ENCODE results near the gene GABRB2.
"Not testable (repeated sequence)": the region's sequence is repeated elsewhere in the genome, so short reads cannot be mapped to it uniquely, and the experiment has no call there.

GABRB2 gene

DNA sequence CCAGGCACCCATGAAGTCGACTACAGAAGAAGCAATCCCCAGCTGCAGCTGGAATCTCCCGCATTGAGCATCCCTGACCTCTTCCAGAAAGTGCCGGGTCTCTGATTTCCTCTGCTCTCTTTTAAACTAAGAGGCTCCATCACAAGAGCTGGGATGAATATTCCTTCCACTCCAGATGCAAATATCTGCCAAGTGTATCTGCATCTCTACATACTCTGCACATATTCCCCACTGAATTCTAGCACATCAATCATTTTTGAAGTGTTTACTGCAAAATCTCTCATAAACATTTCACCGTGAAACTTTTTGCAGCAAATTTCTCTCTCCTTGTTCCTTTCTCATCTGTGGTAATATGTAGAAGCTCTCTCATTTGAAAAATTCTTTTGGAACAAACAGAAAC, 161.5 kb downstream of the GABRB2 start:
- DNase-seq, result no peak

DNA sequence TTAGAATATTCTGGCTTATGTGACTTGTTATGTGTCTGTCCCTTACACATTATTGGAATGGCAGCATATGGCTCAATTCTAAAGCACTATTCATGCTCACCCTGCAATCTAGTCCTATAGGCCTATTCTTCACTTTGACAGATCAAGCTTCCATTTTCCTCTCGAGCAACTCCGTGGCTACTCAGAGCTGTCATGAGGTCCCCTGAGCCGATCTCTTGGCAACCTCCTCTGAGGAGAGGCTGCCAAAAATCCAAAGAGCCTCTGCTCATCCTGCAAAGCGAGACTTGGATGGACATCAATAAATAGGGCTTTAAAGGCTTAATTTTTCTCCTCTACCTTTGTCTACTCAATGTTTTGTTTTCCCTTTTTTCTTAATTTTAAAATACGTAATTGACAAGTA, 163.8 kb downstream of the GABRB2 start:
- DNase-seq, result no peak

DNA sequence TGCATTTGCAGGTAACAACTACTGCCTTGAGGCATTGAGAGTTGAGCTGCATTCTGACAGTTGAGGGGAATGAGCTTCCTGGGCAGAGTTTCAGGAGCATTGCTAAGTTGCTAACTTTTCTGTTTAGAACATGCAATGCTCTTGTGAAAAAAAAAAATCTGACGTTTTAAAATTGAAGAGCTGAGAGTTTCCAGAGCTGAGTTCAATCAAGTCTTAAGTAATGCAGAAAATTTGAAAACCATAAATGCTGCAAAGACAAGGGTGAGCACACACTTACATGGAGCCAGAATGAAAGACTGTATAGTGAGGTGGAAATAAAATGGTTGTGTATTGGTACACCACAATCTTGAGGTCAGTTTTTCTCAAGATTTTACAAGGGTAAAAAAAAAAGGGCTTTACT, 166.0 kb downstream of the GABRB2 start:
- no peak for DNase-seq

DNA sequence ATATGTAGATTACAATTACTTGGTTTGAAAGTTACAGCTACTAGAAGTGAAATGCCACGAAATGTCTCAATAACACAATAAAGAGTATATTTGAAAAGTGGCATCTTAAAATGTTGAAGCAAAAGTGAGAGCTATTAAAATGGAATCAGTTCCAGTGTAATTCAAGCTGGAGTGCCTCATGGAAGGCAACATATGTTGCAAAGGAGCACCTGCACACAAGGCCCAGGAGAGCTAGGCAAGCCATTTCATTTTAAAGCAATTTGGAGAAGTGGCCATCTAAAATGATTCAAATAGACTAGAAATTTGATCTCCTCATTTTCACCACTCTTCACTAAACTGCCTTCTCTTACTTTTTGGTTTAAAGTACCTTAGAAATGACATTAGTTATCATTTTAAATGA, 167.8 kb downstream of the GABRB2 start:
- DNase-seq, result no peak

DNA sequence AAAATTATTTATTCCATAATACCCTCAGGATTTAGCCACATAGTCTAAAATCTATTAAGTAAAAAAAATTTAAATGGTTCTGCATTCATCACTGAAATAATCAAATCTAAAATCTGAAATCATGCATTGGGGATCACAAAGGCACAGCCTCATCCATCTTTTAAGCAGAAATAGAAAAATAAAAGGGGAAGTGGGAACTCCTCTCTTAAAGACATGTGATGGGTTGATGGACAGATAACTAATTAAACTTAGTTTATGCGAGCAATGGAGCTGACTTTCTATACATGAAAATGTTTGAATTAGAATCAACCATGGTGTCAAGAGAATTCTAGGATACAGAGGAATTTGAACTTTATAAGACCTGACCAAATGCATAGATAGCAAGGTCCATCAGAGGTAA, 170.5 kb downstream of the GABRB2 start:
- no peak for DNase-seq

DNA sequence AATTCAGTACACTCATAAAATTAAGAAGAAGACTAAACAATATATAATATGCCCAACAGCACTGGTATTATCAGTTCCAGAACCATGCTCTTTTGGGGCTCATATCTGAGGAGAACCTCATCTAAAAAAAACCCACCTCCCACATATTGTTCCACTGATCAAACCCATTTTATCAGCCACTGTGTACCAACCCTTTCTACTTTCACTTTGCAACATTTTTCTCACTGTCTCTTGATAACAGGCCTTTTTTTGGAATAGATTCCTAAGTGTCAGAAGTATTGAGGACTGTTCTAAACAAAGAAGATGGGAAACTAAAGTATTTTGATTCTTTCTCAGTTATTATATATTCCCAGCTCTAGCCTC, 173.2 kb downstream of the GABRB2 start:
- no peak for DNase-seq

DNA sequence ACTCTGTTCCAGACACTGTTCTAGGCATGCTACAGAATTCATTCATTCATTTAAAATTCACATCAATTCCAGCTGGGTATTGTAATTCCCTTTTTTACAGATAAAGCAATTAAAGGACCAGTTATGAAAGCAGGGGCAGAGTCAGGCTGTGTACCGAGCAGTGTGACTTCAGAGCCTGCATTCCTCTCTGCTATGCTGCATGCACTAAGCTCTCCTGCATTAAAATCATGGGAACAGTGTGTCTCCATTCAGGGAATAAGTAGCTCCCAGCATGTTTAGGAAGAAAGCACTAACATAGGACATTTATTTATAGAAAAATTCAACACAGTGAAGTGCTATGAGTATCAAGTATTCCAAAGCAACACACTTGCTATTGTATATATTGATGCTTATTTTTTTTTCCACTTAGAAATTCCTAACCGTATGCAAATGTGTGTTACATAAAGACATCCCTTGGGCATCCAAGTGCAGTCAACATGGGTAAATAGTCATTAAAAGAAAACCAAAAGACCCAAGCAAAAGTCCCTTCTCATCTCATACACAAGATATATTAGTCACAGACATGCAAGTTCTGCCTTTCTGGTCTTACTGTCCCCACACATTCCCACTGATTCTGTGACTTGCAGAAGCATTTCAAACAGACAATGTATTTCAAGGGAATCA, 173.7 kb downstream of the GABRB2 start:
- DNase-seq, result no peak

DNA sequence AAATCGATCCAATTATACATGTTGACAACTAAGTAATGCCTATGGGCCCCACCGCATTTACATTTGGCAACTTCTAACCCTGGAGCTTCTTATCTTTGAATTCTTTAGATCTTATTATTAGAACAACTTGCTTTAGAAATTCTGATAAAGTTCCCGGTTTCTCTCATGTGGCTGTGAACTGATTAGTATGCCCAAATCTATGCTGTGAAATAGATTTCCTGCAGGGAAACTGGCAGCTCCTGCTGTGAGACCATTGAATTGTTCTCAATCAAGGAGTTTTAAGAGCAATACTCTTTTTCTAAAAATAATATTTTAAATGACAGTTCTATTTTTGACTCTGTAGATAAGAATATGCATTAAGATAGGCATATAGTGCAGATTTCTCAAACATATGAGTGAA, 177.5 kb downstream of the GABRB2 start:
- DNase-seq, result no peak

DNA sequence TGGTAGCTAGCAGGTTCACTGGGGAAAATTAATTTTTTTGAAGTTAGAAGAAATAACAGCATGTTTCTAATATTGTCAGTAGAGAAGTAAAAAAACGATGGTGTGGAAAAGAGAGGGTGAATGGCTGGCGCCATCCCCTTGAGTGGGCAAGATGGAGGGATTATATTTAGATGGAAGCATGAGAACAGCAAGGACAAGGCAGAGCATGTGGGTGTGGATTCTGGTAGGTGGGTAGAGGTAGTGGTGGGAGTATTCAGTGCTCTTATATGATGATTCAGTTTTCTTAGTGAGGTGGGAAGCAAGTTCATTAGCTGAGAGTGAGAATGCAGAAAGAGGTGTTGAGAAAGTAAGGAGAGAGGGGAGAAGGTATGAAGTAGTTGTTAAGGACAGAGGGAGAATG, 188.1 kb downstream of the GABRB2 start:
- no peak for DNase-seq

DNA sequence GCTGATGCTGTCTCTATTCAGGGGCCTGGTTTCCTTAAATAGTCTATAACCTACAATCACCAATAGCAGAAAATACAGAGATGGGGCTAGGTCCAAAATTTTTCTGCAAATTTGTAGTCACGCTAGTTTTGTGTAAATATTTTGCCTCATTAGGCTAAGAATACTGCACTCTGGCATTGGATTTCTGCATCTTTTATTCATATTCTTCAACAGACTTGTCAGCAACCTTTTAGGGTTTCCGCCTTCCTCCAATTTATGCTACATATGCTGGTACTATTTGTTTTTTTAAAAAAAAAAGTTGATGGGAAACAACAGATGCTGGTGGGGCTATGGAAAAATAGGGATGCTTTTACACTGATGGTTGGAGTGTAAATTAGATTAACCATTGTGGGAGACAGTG, 202.3 kb downstream of the GABRB2 start:
- DNase-seq, result no peak

DNA sequence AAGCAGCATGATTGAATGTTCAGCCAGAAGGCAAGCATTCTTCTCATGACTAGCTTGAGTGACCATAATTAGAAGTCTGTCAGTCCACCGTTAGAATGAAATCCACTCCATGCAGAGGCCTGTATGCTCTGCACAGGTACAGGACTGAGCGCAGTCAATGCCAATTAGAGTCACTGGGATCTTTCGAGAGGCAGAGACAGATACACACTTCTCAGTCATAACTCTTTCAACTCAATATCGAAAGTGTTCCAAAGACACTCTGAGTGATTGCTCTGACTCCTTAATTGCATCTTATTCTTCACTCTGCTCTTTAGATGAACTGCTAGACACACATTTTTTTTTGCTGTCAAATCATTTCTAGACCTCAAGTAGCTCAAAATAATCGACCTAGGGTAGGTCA, 203.6 kb downstream of the GABRB2 start:
- no peak for DNase-seq

DNA sequence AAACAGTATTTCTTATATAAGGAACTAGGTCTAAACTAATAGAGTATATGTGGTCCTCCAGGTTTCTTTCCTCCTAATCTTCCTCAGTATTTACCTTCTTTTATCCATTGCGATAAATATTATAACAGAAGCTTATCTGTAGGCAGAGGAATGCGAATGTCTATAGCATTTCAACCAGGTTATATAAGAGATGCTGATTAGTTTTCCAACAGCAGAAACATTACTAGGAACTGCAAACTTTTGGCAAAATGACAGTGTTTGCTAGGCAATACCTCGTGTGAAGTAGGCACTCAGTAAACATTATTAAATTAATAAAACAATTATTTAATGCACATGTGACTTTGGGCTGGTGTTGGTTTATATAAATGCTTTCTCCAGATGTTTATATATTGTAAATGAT, 206.5 kb downstream of the GABRB2 start:
- DNase-seq, result no peak

DNA sequence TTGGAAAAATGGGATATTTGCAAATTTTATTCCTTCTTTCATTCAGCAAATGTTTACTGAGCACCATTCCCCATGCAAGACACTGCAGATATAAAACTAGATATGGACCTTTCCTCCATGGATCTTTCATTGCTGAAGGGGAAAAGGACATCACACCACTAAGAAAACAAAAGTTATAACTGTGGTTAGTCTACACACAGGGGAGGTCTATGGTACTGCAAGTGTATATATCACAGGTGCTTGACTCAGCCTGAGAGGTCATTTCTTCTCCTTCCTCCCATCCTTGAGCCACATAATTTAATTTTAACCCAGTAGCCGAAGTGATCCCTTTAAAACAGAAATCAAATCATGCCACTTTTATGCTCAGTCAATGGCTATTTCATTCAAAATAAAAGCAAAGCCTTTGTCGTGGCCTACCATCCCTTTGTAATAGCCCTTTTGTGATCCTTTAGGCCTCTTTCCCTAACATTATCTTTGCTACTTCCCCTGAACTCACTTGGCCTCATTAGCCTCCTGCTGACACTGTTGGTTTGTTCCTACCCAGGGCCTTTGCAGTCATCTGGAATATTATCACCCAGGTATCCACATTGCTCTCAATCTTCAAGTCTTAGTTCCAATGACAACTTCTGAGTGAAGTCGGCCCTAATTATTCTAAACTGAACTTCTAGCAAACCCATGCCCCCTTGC, 213.2 kb downstream of the GABRB2 start:
- DNase-seq, result no peak

DNA sequence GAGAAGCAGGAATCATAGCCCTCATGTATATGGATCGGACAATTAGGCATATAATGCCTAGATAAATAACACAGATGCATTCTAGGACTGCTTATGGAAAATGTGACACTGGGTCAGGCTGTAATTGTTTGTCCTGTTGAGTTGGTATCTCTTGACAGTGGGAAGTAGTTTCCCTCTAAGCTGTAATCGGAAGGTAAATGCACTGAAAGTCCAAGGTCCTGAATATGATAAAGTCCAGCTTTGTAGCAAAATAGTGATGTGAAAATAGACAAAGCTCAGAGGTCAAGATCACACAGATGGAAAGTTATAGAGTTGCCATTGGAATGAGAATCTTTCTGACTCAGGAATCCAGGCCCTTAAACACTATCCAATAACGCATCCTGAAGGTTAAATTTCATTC, 214.2 kb downstream of the GABRB2 start:
- no peak for DNase-seq

DNA sequence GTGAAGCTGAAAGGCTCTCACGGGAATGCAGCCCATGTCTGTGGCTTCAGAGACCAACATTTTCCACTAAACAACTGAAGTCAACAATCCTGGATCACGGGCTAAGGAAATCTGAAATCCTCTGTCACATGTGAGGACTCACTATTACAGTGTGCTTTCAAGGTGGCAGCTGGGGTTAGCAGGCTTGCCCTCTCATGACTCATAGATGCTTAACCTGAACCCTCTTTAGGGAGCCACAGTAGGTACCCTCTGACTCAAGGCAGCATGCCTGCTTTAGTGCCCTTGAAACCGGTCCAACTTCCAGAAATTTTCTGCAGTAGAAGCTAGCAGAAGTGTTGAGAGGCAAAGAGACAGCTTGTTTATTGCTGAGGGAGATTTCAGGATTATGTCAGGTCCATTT, 232.5 kb downstream of the GABRB2 start:
- DNase-seq, result no peak

DNA sequence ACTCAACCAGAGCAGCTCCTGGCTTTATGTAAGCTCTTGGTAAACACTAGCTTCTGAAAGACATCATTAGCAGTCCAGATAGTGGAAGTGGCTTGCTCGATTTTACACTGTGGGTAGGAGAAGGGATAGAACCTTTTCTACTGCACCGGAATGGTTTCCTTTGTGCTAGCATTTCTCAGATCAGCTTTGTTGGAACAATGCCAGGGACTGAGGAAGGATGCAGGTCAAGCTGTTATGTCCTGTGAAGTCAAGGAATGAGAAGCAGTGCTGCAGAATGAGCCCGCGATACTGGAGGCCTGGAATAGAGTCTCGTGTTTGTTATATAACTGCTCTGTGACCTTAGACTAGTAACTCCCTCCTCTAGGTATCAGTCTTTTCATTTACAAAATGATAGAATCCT, 233.6 kb downstream of the GABRB2 start:
- DNase-seq, result no peak

DNA sequence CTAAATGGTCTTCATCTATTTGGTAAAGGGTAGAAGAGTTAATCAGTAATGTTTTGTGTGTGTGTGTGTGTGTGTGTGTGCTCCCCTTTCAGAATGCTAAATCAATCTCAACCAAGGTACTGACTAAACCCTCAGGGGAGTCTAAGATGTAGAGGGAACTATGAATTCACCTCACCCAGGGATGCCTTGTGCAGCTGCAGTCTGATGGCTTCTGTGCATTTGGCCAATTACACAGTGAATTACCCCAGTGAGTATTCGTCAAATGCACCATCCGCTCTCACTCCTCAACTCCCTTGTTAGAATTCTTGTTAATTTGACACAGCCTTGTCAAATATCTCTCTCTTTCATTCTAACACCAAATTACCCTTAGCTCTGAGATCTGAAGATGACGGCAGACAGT, 234.6 kb downstream of the GABRB2 start:
- DNase-seq, result no peak

DNA sequence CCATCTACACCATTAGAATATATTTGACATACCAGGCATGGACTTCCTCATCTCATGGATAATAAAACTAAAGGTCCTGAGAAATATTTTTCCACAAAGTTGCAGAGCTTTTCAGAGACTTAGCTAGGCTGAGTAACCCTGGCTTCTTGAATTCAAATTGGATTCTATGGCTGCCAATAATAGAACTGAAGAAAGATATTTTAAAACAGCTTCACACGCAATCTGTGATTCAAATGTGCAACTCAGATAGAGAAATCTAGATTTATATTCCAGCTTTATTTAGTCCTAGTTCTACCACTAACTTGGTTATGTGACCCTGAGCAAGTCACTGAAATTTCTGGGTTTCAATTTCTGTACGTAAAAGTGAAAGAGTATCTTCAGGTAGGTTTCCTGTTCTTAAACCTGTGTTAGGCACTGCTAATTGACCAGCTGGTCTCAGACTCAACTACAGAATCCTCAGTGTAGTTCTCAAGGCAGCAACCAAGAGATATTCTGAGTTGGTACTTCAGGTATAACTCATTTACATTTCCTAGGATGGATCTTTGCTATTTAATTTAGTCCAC, 235.3 kb downstream of the GABRB2 start:
- DNase-seq, result no peak

DNA sequence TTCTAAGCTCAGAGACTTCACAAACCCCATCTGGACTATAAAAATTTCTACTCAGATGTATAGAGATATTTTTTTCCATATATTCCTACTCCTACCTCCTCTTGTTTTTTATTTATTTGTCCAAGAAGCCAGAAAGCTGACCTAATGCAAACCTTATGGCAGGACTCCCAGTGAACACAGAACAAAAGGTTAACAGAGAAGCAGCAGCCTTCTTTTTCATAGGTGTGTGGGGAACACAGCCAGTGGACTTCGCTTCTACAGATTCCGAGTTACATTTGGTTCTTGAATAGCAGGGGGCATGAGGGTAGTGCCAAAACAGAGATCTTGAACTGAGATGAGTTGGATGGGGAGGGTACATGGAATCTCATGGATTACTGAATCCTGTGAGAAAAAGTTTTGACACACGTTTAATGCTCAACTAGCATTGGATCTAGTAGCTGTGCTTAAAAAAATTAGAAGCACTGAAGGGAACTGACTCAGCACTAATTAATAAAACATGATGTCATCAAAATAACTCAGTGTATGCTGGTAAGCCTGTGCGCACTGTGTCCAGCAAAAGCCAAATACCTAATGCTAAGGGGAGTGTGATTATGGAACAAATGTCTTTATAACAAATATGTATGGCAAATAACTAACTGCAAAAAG, 240.1 kb downstream of the GABRB2 start:
- no peak for DNase-seq

DNA sequence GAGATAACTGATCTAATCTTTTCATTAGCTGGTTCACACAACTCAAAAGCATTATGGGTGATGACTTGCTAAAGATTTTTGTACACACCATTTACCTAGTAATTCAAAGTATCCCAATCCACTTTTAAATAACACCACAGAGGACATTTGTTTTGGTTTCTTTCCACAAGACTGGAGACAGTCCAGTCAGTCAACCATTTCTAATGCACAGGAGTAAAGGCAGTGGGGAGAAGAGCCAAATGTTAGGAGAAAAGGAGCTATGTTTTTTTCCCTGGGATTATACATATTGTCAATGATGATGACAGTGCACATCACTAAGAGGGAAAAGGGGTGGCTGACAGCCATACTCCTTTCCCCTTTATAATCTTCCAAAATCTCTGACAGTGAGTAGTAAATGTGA, 240.9 kb downstream of the GABRB2 start:
- DNase-seq, result no peak

DNA sequence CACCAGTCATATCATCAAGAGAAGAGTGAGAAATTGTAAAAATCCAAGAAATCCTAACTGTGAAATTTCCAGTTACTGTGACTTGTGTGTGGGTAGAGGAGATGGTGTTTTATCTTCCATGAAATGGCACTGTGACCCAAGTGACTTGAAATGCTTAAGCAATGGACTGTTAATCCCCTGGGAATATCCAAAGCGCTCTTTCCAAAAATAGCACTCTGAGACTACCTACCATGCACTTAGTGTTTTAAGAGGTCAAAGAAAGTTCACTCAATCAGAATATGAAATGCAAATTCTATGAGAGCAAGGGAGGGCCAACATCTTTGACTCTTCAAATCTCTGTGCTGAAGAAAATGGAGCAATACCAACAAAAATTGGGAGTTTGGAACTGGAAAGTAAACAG, 244.0 kb downstream of the GABRB2 start:
- no peak for DNase-seq

DNA sequence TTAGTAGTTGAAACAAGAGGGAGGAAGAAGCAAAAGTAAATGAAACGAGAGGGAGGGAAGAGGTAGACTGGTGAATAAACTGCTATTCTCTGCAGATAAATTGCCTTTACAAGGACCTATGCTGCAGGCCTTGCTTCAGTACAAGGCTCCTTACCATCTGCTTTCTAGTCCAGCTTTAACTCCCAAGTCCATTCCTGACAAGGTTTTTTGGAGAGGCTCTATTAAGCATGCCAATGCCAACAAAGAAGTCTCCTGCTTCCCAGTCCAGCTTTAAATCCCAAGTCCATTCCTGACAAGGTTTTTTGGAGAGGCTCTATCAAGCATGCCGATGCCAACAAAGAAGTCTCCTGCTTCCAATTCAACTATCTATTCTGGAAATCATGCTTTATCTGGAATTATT, 244.9 kb downstream of the GABRB2 start:
- no peak for DNase-seq

DNA sequence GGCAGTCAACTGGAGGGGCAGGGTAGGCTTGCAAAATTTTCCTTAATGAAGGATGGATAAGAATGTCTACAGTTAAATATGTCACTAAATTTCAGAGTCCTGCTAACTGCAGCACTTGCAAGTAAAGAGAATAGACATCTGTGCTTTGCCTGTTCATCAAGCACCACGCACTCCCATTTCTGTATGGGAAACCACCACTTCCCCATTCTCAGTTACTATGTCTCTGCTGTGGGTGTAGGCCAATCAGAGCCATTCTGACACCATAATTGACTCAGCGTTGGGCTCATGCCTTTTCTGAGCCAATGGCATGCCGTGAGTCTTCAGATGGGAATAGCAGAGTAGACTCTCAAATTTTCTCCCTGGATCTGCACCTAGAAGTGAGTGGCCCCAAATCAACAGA, 247.5 kb downstream of the GABRB2 start:
- DNase-seq, result no peak

DNA sequence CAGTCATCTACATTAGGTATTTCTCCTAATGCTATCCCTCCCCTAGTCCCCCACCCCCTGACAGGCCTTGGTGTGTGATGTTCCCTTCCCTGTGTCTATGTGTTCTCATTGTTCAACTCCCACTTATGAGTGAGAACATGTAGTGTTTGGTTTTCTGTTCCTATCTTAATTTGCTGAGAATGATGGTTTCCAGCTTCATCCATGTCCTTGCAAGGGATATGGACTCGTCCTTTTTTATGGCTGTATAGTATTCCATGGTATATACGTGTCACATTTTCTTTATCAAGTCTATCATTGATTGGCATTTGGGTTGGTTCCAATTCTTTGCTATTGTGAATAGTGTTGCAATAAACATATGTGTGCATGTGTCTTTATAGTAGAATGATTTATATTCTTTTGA, 249.1 kb downstream of the GABRB2 start:
- not testable (repeated sequence) for DNase-seq
